SK-N-MC (cell line): Measurements from ENCODE around the gene MAFB.

Experiments used
- DNase-seq: peaks from one replicate; pipeline ENCODE4 v3.0.0-alpha.2; 2011; ENCODE audit warnings: low read depth, low spot score
- H3K27ac ChIP-seq: fragments of 200-600 bp; sonication (generic); 2 replicates; pipeline ENCODE4 v1.5.1; 2016; ENCODE audit warnings: mixed run types
- H3K36me3 ChIP-seq: fragments of 200-600 bp; sonication (generic); 2 replicates; pipeline ENCODE4 v1.6.1; 2017; ENCODE audit warnings: antibody characterized with exemption, low read length, mixed read lengths; ENCODE audit not compliant: insufficient read depth
- H3K4me3 ChIP-seq: fragments of 200-600 bp; sonication (generic); 2 replicates; pipeline ENCODE4 v1.5.1; 2016
- H3K9ac ChIP-seq: fragments of 200-600 bp; sonication (generic); 2 replicates; pipeline ENCODE4 v1.8.0; 2017; ENCODE audit warnings: mixed run types, mixed read lengths; ENCODE audit not compliant: insufficient read length
- H3K9me3 ChIP-seq: fragments of 200-600 bp; sonication (generic); 2 replicates; pipeline ENCODE4 v1.6.1; 2017; ENCODE audit warnings: low read depth, mild to moderate bottlenecking, antibody characterized with exemption, low read length, moderate library complexity, mixed read lengths
- EZH2 ChIP-seq: fragments of 200-600 bp; sonication (generic); IDR thresholded peaks from one replicate; pipeline ENCODE4 v1.6.1; 2017; ENCODE audit warnings: antibody characterized with exemption
- FOXP2 ChIP-seq: optimal IDR thresholded peaks from 2 replicates; pipeline ENCODE3; 2011; ENCODE audit warnings: mild to moderate bottlenecking, moderate library complexity; ENCODE audit not compliant: insufficient read depth; ENCODE audit errors: extremely low read length, control extremely low read depth
- POLR2AphosphoS5 ChIP-seq: IDR thresholded peaks from 2 replicates; pipeline ENCODE4 v1.6.1; 2012; ENCODE audit warnings: mild to moderate bottlenecking, low read depth, low read length, borderline replicate concordance

MAFB gene

DNA sequence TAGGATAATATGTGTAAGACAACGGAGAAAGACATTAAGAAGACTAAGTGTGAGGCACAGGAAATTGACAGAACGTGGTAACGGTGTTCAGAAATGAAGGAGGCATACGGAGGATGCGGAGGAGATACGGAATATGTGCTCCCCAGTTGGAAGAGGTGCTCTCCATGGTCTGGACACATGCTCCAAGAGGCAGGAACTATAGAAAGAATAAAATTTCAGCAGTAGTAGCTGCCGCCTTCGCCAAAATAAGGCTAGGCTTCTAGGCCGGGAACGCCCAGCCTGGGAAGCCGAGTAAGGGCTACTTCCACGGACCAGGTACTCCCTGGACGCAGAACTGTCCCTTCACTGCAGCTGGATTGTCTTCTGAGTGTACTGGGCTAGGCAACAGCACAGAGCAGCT lies 7.4 kb downstream of the MAFB start:
- no peak overlapping the region for H3K9ac ChIP-seq
- no peak for TF ChIP-seq FOXP2
- no peak for TF ChIP-seq EZH2
- DNase-seq, result no peak
- H3K36me3 ChIP-seq, result peaks cover 31% of the 10 kb centered on the region
- no peaks in the 10 kb centered on the region for H3K9me3 ChIP-seq
- H3K27ac ChIP-seq, result peak overlapping the region; percentile 82; the same call in 1 of the 2 replicates
- H3K4me3 ChIP-seq, result no peak overlapping the region

DNA sequence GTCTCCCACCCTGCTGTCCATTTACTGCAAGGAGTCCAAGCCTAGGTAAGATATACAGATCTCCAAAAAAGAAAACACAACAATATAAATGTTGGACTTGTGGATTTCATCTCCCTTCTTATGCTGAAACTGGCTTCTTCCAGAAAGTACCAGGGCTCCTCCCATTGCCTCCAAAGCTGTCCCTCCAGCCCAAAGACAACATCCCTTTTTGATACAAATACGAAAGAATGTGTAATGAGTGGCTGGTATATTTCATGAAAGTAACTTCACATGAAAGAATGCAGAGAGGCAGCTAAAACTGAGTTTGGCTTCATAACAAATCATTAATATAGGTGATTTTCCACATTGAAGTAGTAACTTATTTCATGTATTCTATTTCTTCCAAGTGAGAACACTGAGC lies 7.9 kb downstream of the MAFB start:
- no peaks in the 10 kb centered on the region for H3K9me3 ChIP-seq
- no peak overlapping the region for H3K27ac ChIP-seq
- peaks cover 25% of the 10 kb centered on the region for H3K36me3 ChIP-seq
- no peak for DNase-seq
- no peak overlapping the region for H3K4me3 ChIP-seq
- no peak for TF ChIP-seq FOXP2
- no peak for TF ChIP-seq POLR2AphosphoS5
- TF ChIP-seq EZH2, result no peak
- no peak overlapping the region for H3K9ac ChIP-seq

DNA sequence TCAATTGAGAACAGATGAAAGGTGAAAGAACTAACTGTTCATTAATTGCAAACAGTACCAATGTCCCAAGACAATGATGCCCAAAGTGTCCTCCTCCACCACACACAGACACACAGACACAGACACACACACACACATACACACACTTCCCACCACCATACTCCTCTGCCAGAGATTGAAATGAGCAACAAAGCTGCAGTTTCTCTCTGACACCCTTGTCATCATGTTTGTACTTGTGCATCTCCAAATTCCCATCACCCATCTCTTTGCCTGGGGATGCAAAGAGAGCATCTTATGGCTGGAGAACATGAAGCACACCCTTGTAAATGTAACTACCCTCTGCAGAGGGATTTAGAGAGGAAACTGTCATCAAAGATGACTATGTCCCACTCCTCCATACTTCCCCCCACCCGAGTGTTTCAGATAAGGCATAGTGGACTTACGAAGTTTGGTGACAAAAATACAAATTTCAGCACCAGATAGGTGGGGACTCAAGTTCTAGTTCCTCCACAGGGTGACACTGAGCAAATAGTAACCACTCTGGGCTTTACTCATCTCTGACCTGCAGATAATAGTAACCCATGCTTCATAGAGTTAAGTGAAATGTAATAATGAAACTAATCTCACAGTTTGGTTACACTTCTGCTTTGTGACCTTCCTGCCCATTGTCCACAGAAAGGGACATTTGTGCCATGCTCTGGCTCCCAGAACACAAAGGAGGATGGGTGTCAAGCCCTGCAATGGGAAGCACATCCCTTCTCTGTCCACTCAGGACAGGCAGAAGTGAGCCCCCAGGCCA lies 8.7 kb downstream of the MAFB start:
- Histone ChIP-seq H3K9me3 (no peaks in the 10 kb centered on the region), H3K4me3 (no peak overlapping the region), H3K27ac (no peak overlapping the region), H3K36me3 (peaks cover 17% of the 10 kb centered on the region), H3K9ac (no peak overlapping the region)
- no peak for DNase-seq
- no peak for TF ChIP-seq FOXP2
- TF ChIP-seq EZH2, result no peak
- no peak for TF ChIP-seq POLR2AphosphoS5

DNA sequence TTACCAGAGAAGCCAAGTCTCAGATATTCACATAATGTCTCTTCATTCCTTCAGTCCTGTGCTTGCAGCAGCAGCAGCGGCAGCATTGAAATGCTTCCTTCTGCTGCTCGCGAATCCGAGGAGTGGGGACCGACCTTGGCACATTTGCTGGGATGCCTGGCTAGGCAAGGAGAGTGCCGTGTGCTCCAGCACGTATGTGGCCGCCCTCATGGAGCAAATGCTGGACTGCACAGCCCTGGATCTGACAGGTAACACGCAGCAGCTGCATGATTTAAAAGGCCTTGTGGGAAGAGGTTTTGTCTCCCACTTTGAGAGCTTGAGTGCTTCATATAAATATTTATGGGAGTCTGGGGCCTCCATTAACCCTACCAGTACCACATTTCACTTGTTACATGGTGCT lies 9.9 kb downstream of the MAFB start:
- Histone ChIP-seq H3K4me3 (no peak overlapping the region; the same call in 1 of the 2 replicates), H3K9ac (no peak overlapping the region), H3K36me3 (peaks cover 6% of the 10 kb centered on the region), H3K9me3 (no peaks in the 10 kb centered on the region), H3K27ac (no peak overlapping the region)
- TF ChIP-seq FOXP2 (no peak), POLR2AphosphoS5 (no peak), EZH2 (no peak)
- DNase-seq, result no peak

DNA sequence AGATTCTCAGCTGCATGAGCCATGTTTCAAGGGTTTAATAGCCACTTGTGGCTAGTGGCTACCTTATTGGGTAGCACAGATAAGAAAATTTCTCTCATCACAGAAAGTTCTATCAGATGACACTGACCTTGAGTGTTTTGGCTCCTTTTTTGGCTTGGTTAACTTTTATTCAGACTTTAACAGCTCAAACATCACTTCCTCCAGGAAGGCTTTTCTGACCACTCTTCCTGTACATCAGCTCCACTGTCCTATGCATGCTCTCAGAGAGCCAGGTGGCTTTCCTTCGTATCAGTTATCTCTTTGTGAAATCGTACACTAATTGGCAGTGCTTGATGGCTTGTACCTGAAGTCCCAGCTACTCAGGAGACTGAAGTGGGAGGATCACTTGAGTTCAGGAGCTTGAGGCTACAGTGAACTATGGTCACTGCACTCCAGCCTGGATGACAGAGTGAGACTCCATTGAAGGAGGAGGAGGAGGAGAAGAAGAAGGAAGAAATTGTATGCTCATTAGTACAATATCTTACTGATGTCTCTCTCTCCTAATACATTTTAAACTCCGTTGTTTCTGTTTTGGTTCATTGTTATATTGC lies 10.7 kb downstream of the MAFB start:
- TF ChIP-seq POLR2AphosphoS5 (no peak), EZH2 (no peak), FOXP2 (no peak)
- Histone ChIP-seq H3K27ac (no peak overlapping the region), H3K4me3 (no peak overlapping the region), H3K36me3 (no peaks in the 10 kb centered on the region; the same call in 1 of the 2 replicates), H3K9me3 (no peaks in the 10 kb centered on the region), H3K9ac (no peak overlapping the region)
- DNase-seq, result no peak

DNA sequence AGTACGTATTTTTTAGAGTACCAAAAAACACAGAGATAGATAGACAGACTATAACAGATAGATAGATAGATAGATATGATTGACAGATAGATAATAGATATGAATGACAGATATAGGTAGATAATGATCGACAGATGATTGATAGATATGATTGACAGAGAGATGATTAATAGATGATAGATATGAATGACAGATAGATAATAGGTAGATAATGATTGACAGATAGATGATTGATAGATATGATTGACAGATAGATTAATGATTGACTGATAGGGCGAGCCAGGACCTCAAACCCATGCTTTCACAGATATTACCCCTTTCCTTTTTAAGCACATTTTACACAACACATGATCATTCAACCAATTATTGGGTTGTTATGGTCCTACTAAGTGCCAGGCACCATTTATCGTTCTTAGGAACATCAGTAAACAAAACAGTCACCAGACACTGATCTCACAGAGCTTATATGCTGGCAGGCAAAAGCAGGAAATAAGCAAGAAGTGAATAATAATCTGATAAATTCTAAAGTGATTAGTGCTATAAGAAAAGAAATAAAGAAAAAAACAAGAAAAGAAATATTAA lies 11.6 kb downstream of the MAFB start:
- H3K9ac ChIP-seq, result no peak overlapping the region
- DNase-seq, result no peak
- no peaks in the 10 kb centered on the region for H3K36me3 ChIP-seq
- no peak overlapping the region for H3K27ac ChIP-seq
- TF ChIP-seq FOXP2 (no peak), EZH2 (no peak), POLR2AphosphoS5 (no peak)
- no peak overlapping the region for H3K4me3 ChIP-seq
- no peaks in the 10 kb centered on the region for H3K9me3 ChIP-seq

DNA sequence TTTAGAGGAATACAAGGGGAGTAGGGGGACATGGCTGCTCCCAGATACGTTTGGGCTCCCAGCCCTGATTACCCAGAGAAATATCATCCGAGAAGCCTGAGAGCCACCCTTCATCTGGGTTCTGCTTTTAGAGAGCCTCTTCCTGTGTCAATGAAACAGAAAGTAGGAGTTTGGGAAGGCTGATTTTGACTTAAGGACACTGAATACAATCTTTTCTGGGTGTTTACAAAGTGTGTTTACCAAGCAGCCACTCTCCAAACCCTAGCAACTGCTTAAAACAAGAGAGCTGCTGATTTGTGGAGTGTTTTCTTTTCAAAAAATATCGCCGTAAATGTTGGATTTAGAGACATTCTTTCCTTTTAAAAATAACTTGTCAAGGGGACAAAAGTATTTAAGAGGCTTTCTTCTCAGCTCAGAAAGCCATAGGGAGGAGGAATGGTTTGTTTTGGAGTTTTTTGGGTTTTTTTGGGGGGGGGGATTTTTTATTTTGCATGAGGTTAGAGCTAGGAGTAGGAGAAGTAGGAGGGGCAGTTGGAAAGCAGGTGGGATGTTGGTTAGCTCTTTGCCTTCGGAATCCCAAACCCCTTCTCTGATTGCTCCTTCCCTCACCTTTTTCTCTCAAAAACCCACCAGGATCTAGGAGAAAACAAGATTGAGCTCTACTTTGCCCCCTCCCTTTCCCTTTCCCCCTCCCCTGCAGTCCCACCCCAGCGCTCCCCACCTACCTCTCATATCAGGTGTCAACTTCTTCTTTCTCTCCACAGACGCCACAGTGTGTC lies 12.4 kb downstream of the MAFB start:
- TF ChIP-seq FOXP2, result no peak
- no peak for TF ChIP-seq EZH2
- TF ChIP-seq POLR2AphosphoS5, result no peak
- Histone ChIP-seq H3K4me3 (no peak overlapping the region), H3K9ac (no peak overlapping the region)

More for the DNA sequence above, 12.4 kb downstream of the MAFB start:
- Histone ChIP-seq H3K27ac (no peak overlapping the region), H3K36me3 (no peaks in the 10 kb centered on the region), H3K9me3 (no peaks in the 10 kb centered on the region)
- no peak for DNase-seq
